ENCODE data around the gene NRL. TPM values are rescaled to one million over a fixed set of nuclear protein-coding genes. Genes with fewer than 3 reads are reported as not detected.

The NRL gene
- total RNA-seq, 1 experiment from 2014 or later = 1.3 TPM

GRCh38 chr14:24036169-24036962, 78.4 kb downstream of the NRL start:
- CTCF ChIA-PET = interaction anchor here (0.9 to 1.2 kb wide), 15 partner anchors 15 to 447 kb away, joined by 3 to 9 read pairs (median 4); partner anchors contain the start of genes CARMIL3, DCAF11, DHRS4 and DHRS4L2
- Mint-ChIP-seq H3K27me3 (ENCODE audit: low read depth) (peaks cover 28% of the 10 kb centered on the region), H3K9me3 (peaks cover 18% of the 10 kb centered on the region)
- TF ChIP-seq PRDM15 (CRISPR knock-in tag; IDR thresholded peaks at IDR 0.05) (peak; percentile 53; the same call in 1 of the 2 replicates), USF2 (CRISPR knock-in tag; IDR thresholded peaks at IDR 0.05) (no peak), ARID4B (CRISPR knock-in tag; IDR thresholded peaks at IDR 0.05; ENCODE audit: borderline replicate concordance) (0 out of 2 replicates have a peak, but pooled peaks have one; percentile 40), NFATC4 (CRISPR knock-in tag; IDR thresholded peaks at IDR 0.05) (no peak), ZBTB43 (CRISPR knock-in tag; IDR thresholded peaks at IDR 0.05) (peak; percentile 52; the same call in 1 of the 2 replicates), GABPB1 (CRISPR knock-in tag; IDR thresholded peaks at IDR 0.05) (peak; percentile 70), ZBTB21 (CRISPR knock-in tag; IDR thresholded peaks at IDR 0.05; ENCODE audit: borderline replicate concordance) (no peak), FOXK1 (CRISPR knock-in tag; IDR thresholded peaks at IDR 0.05) (no peak), CTCF (IDR thresholded peaks at IDR 0.05) (peak; percentile 37), FOXP4 (CRISPR knock-in tag; IDR thresholded peaks at IDR 0.05) (0 out of 2 replicates have a peak, but pooled peaks have one; percentile 42), SP1 (CRISPR knock-in tag; conservative IDR thresholded peaks at IDR 0.05) (peak; percentile 44), HMGXB4 (CRISPR knock-in tag; IDR thresholded peaks at IDR 0.05) (peak; percentile 68; the same call in 1 of the 2 replicates), TP53 (CRISPR knock-in tag; IDR thresholded peaks at IDR 0.05) (peak; percentile 30; the same call in 1 of the 2 replicates), MYBL2 (CRISPR knock-in tag; IDR thresholded peaks at IDR 0.05) (0 out of 2 replicates have a peak, but pooled peaks have one; percentile 45), MAX (CRISPR knock-in tag; IDR thresholded peaks at IDR 0.05) (peak; percentile 78), E2F5 (CRISPR knock-in tag; IDR thresholded peaks at IDR 0.05) (0 out of 2 replicates have a peak, but pooled peaks have one; percentile 52), KAT7 (CRISPR knock-in tag; IDR thresholded peaks at IDR 0.05; ENCODE audit: borderline replicate concordance) (peak; percentile 32; the same call in 1 of the 2 replicates)

More at GRCh38 chr14:24036169-24036962, 78.4 kb downstream of the NRL start:
- ATAC-seq = peak; percentile 77
- H3K36me3 Mint-ChIP-seq = peaks cover 2% of the 10 kb centered on the region; the same call in 1 of the 2 replicates
- H3K27ac Mint-ChIP-seq = peak overlapping the region; percentile 57
- peak overlapping the region; percentile 91 for H3K4me3 Mint-ChIP-seq
- DNase-seq (ENCODE audit: low spot score) = peak; percentile 80
- H3K4me1 Mint-ChIP-seq = peaks cover 12% of the 10 kb centered on the region
- POLR2A ChIA-PET = interaction anchor here (0.6 kb wide), 1 partner anchor 9 kb away, joined by 3 read pairs; no protein-coding TSS in a partner anchor
